Measurements from ENCODE around the gene SV2C.

The SV2C gene

GRCh38 chr5:76165029-76165428 is 81.8 kb downstream of the SV2C start:
- DNase-seq (ENCODE audit: low spot score): no peak

GRCh38 chr5:76165711-76166374 is 82.7 kb downstream of the SV2C start:
- DNase-seq (ENCODE audit: low spot score): no peak

GRCh38 chr5:76166886-76167576 is 83.8 kb downstream of the SV2C start:
- no peak for DNase-seq (ENCODE audit: low spot score)

- DNase-seq (ENCODE audit: low spot score): no peak
These were observed 86.1 kb downstream of the SV2C start for GRCh38 chr5:76169146-76169905.

GRCh38 chr5:76174101-76174500 is 90.9 kb downstream of the SV2C start:
- no peak for DNase-seq (ENCODE audit: low spot score)

GRCh38 chr5:76175051-76175666 is 92.0 kb downstream of the SV2C start:
- peak; percentile 64 for DNase-seq (ENCODE audit: low spot score)

GRCh38 chr5:76175821-76176403 is 92.7 kb downstream of the SV2C start:
- DNase-seq (ENCODE audit: low spot score): no peak

- DNase-seq (ENCODE audit: low spot score): no peak
These were observed 94.8 kb downstream of the SV2C start for GRCh38 chr5:76177978-76178377.

- no peak for DNase-seq (ENCODE audit: low spot score)
These were observed 95.7 kb downstream of the SV2C start for GRCh38 chr5:76178913-76179312.

- DNase-seq (ENCODE audit: low spot score): no peak
These were observed 97.9 kb downstream of the SV2C start for GRCh38 chr5:76180814-76181805.

- DNase-seq (ENCODE audit: low spot score): no peak
These were observed 104.2 kb downstream of the SV2C start for GRCh38 chr5:76187386-76187785.

- no peak for DNase-seq (ENCODE audit: low spot score)
These were observed 107.2 kb downstream of the SV2C start for GRCh38 chr5:76190356-76190755.

- DNase-seq (ENCODE audit: low spot score): no peak
These were observed 109.7 kb downstream of the SV2C start for GRCh38 chr5:76192837-76193236.

GRCh38 chr5:76193635-76194034 is 110.5 kb downstream of the SV2C start:
- no peak for DNase-seq (ENCODE audit: low spot score)

- no peak for DNase-seq (ENCODE audit: low spot score)
These were observed 111.2 kb downstream of the SV2C start for GRCh38 chr5:76194340-76194739.

- no peak for DNase-seq (ENCODE audit: low spot score)
These were observed 113.3 kb downstream of the SV2C start for GRCh38 chr5:76196457-76196856.

- DNase-seq (ENCODE audit: low spot score): no peak
These were observed 113.8 kb downstream of the SV2C start for GRCh38 chr5:76196886-76197489.

GRCh38 chr5:76197726-76198125 is 114.5 kb downstream of the SV2C start:
- no peak for DNase-seq (ENCODE audit: low spot score)

GRCh38 chr5:76199336-76200318 is 116.4 kb downstream of the SV2C start:
- DNase-seq (ENCODE audit: low spot score): no peak
